ENCODE data around the gene ALX4. TPM values are rescaled to one million over a fixed set of nuclear protein-coding genes. Genes with fewer than 3 reads are reported as not detected.

Gene ALX4
- total RNA-seq, 1 donor from 2014 or later, result not detected

- no peak for DNase-seq (ENCODE audit: extremely low read depth, low read depth, low spot score)
Measured at GRCh38 chr11:44269369-44270351, 40.3 kb downstream of the ALX4 start.

- DNase-seq (ENCODE audit: extremely low read depth, low read depth, low spot score), result no peak
Measured at GRCh38 chr11:44268614-44269080, 41.3 kb downstream of the ALX4 start.

- DNase-seq (ENCODE audit: extremely low read depth, low read depth, low spot score), result no peak
Measured at GRCh38 chr11:44267750-44268613, 42.0 kb downstream of the ALX4 start.

- DNase-seq (ENCODE audit: extremely low read depth, low read depth, low spot score), result no peak
Measured at GRCh38 chr11:44267006-44267749, 42.8 kb downstream of the ALX4 start.

- no peak for DNase-seq (ENCODE audit: extremely low read depth, low read depth, low spot score)
Measured at GRCh38 chr11:44266056-44266780, 43.7 kb downstream of the ALX4 start.

GRCh38 chr11:44264761-44265160, 45.2 kb downstream of the ALX4 start:
- DNase-seq (ENCODE audit: extremely low read depth, low read depth, low spot score), result no peak

GRCh38 chr11:44264438-44264749, 45.5 kb downstream of the ALX4 start:
- no peak for DNase-seq (ENCODE audit: extremely low read depth, low read depth, low spot score)

- DNase-seq (ENCODE audit: extremely low read depth, low read depth, low spot score), result no peak
Measured at GRCh38 chr11:44263738-44264437, 46.1 kb downstream of the ALX4 start.

- DNase-seq (ENCODE audit: extremely low read depth, low read depth, low spot score), result no peak
Measured at GRCh38 chr11:44261800-44262591, 47.9 kb downstream of the ALX4 start.

- no peak for DNase-seq (ENCODE audit: extremely low read depth, low read depth, low spot score)
Measured at GRCh38 chr11:44260081-44260480, 49.9 kb downstream of the ALX4 start.

- no peak for DNase-seq (ENCODE audit: extremely low read depth, low read depth, low spot score)
Measured at GRCh38 chr11:44258839-44259420, 51.0 kb downstream of the ALX4 start.

GRCh38 chr11:44258190-44258489, 51.8 kb downstream of the ALX4 start:
- no peak for DNase-seq (ENCODE audit: extremely low read depth, low read depth, low spot score)

GRCh38 chr11:44257338-44258189, 52.4 kb downstream of the ALX4 start:
- DNase-seq (ENCODE audit: extremely low read depth, low read depth, low spot score), result no peak

- no peak for DNase-seq (ENCODE audit: extremely low read depth, low read depth, low spot score)
Measured at GRCh38 chr11:44256673-44257291, 53.2 kb downstream of the ALX4 start.

- DNase-seq (ENCODE audit: extremely low read depth, low read depth, low spot score), result no peak
Measured at GRCh38 chr11:44255406-44256071, 54.4 kb downstream of the ALX4 start.

- DNase-seq (ENCODE audit: extremely low read depth, low read depth, low spot score), result no peak
Measured at GRCh38 chr11:44252999-44253602, 56.8 kb downstream of the ALX4 start.
